GM08714 (cell line): Measurements from ENCODE around the gene UBR4.

Experiments
- H3K4me3 ChIP-seq: fragments of 200-500 bp; sonication (Bioruptor generic); 2 replicates; pipeline ENCODE4 v1.5.1; 2014; ENCODE audit warnings: mild to moderate bottlenecking, low read length, inconsistent platforms
- ZNF274 ChIP-seq: IDR thresholded peaks from 2 replicates; pipeline ENCODE4 v1.6.1; 2012; ENCODE audit warnings: mild to moderate bottlenecking, low read depth, low read length

The UBR4 gene

GRCh38 chr1:19049798-19050197 is 160.3 kb downstream of the UBR4 start:
- H3K4me3 ChIP-seq = no peak overlapping the region
- no peak for TF ChIP-seq ZNF274

- no peak overlapping the region for H3K4me3 ChIP-seq
- TF ChIP-seq ZNF274 = no peak
These were observed 160.8 kb downstream of the UBR4 start for GRCh38 chr1:19049128-19049768.

- TF ChIP-seq ZNF274 = no peak
- no peak overlapping the region for H3K4me3 ChIP-seq
These were observed 162.9 kb downstream of the UBR4 start for GRCh38 chr1:19046972-19047731.

- H3K4me3 ChIP-seq = no peak overlapping the region
- TF ChIP-seq ZNF274 = no peak
These were observed 163.9 kb downstream of the UBR4 start for GRCh38 chr1:19045898-19046880.

- H3K4me3 ChIP-seq = no peak overlapping the region
- no peak for TF ChIP-seq ZNF274
These were observed 164.9 kb downstream of the UBR4 start for GRCh38 chr1:19044975-19045831.

- no peak overlapping the region for H3K4me3 ChIP-seq
- TF ChIP-seq ZNF274 = no peak
These were observed 165.6 kb downstream of the UBR4 start for GRCh38 chr1:19044471-19044870.

GRCh38 chr1:19043579-19044443 is 166.3 kb downstream of the UBR4 start:
- TF ChIP-seq ZNF274 = no peak
- no peak overlapping the region for H3K4me3 ChIP-seq

- TF ChIP-seq ZNF274 = no peak
- H3K4me3 ChIP-seq = no peak overlapping the region
These were observed 167.1 kb downstream of the UBR4 start for GRCh38 chr1:19042675-19043578.

GRCh38 chr1:19040010-19040680 is 169.9 kb downstream of the UBR4 start:
- no peak for TF ChIP-seq ZNF274
- no peak overlapping the region for H3K4me3 ChIP-seq

GRCh38 chr1:19038732-19039131 is 171.3 kb downstream of the UBR4 start:
- H3K4me3 ChIP-seq = no peak overlapping the region
- TF ChIP-seq ZNF274 = no peak

GRCh38 chr1:19038096-19038495 is 172.0 kb downstream of the UBR4 start:
- no peak for TF ChIP-seq ZNF274
- no peak overlapping the region for H3K4me3 ChIP-seq
